PC-9 (cell line): ENCODE results near the gene SHC3. TPM values are rescaled to one million over a fixed set of nuclear protein-coding genes. Genes with fewer than 3 reads are reported as not detected.

Source experiments
- BruUV-seq: library from RNA; stranded (reverse); fragments of 400-500 nt; replicated peaks from 2 replicates; lab custom pipeline; 2021; lab: Mats Ljungman, UMichigan
- CTCF ChIA-PET: fragments of 300-600 bp; sonication (Branson Sonifier 250); formaldehyde crosslinking; loops from one replicate; lab custom pipeline; 2022; ENCODE audit warnings: antibody characterized with exemption; lab: Charles Lee
- POLR2A ChIA-PET: fragments of 300-600 bp; sonication (Branson Sonifier 250); formaldehyde crosslinking; loops from one replicate; lab custom pipeline; 2022; ENCODE audit warnings: antibody characterized with exemption; ENCODE audit not compliant: unreplicated experiment; lab: Charles Lee
- DNase-seq, 2 experiments: peaks; one replicate each; pipeline versions ENCODE4 v3.0.0 to v3.0.0-alpha.2; 2015 to 2022; ENCODE audit warnings: mixed read lengths in 1 of 2
- H2AFZ ChIP-seq: fragments of 200-600 bp; sonication (generic); 2 replicates; pipeline ENCODE4 v1.8.1; 2017; ENCODE audit warnings: antibody characterized with exemption
- H3F3A ChIP-seq: fragments of 200-600 bp; sonication (generic); 2 replicates; pipeline ENCODE4 v1.8.1; 2017; ENCODE audit warnings: antibody characterized with exemption, mild to moderate bottlenecking, low read depth; ENCODE audit not compliant: insufficient read depth
- H3K27ac ChIP-seq: fragments of 200-600 bp; sonication (generic); 2 replicates; pipeline ENCODE4 v1.6.1; 2016; ENCODE audit warnings: mixed run types
- H3K27me3 ChIP-seq: fragments of 200-600 bp; sonication (generic); 2 replicates; pipeline ENCODE4 v1.6.1; 2016; ENCODE audit warnings: low read depth, mixed run types; ENCODE audit not compliant: insufficient read depth
- H3K36me3 ChIP-seq: fragments of 200-600 bp; sonication (generic); 2 replicates; pipeline ENCODE4 v1.6.1; 2016; ENCODE audit warnings: low read depth, mixed run types
- H3K4me1 ChIP-seq: fragments of 200-600 bp; sonication (generic); replicated peaks from 2 replicates; pipeline ENCODE4 v1.6.1; 2016; ENCODE audit warnings: mixed run types; ENCODE audit not compliant: insufficient read depth
- H3K4me2 ChIP-seq: fragments of 200-600 bp; sonication (generic); 2 replicates; pipeline ENCODE4 v1.6.1; 2017; ENCODE audit warnings: mixed run types
- H3K4me3 ChIP-seq: fragments of 200-600 bp; sonication (generic); 2 replicates; pipeline ENCODE4 v1.6.1; 2016; ENCODE audit warnings: mixed run types
- H3K79me2 ChIP-seq: fragments of 200-600 bp; sonication (generic); 2 replicates; pipeline ENCODE4 v1.6.1; 2017; ENCODE audit warnings: low read depth, mixed run types
- H3K9me2 ChIP-seq: fragments of 200-600 bp; sonication (generic); 2 replicates; pipeline ENCODE4 v1.8.1; 2017; ENCODE audit warnings: mild to moderate bottlenecking; ENCODE audit not compliant: insufficient read depth
- H3K9me3 ChIP-seq: fragments of 200-600 bp; sonication (generic); 2 replicates; pipeline ENCODE4 v1.8.1; 2016; ENCODE audit warnings: low read depth; ENCODE audit not compliant: insufficient read depth
- H4K20me1 ChIP-seq: fragments of 200-600 bp; sonication (generic); 2 replicates; pipeline ENCODE4 v1.8.1; 2017; ENCODE audit not compliant: insufficient read depth
- CTCF ChIP-seq: fragments of 200-600 bp; sonication (generic); conservative IDR thresholded peaks from 2 replicates; pipeline ENCODE4 v1.6.1; 2017; ENCODE audit warnings: mixed run types, antibody characterized with exemption, mild to moderate bottlenecking, moderate library complexity
- EZH2 ChIP-seq: fragments of 200-600 bp; sonication (generic); IDR thresholded peaks from 2 replicates; pipeline ENCODE4 v1.8.0; 2017; ENCODE audit warnings: antibody characterized with exemption, low read depth
- intact Hi-C: fragments of 100-400 bp; cut with micrococcal nuclease; formaldehyde crosslinking; loops from one replicate; pipeline ENCODE4 v1.10.0; 2022; ENCODE audit not compliant: unreplicated experiment
- total RNA-seq: library from RNA; stranded (reverse); gene quantifications from 2 replicates; pipeline ENCODE4 v1.2.3, GENCODE V29; 2021

The SHC3 gene
- total RNA-seq, 1 experiment from 2014 or later: 15.9 TPM

- 0 out of 2 replicates have a peak, but pooled peaks cover 2% of the 10 kb centered on the region for H3K9me3 ChIP-seq
- H3K9me2 ChIP-seq: no peaks in the 10 kb centered on the region
- ChIA-PET CTCF (no interaction called here), POLR2A (no interaction called here)
- TF ChIP-seq EZH2 (no peak), CTCF (no peak)
- H3K79me2 ChIP-seq: no peaks in the 10 kb centered on the region
- H3K27me3 ChIP-seq: no peaks in the 10 kb centered on the region
- BruUV-seq: no TSS peak
- no peaks in the 10 kb centered on the region for H4K20me1 ChIP-seq
- no peak overlapping the region for H3K4me2 ChIP-seq
- H2AFZ ChIP-seq: no peak overlapping the region
- DNase-seq: no peak
- H3K4me3 ChIP-seq: no peak overlapping the region
- H3K4me1 ChIP-seq: no peaks in the 10 kb centered on the region
- intact Hi-C loops: no loop called here
- no peaks in the 10 kb centered on the region for H3K36me3 ChIP-seq
- no peaks in the 10 kb centered on the region for H3F3A ChIP-seq
- no peak overlapping the region for H3K27ac ChIP-seq
These were observed 139.5 kb downstream of the SHC3 start for GRCh38 chr9:89039104-89039465.

GRCh38 chr9:89038382-89039103 is 140.1 kb downstream of the SHC3 start:
- TF ChIP-seq CTCF (no peak), EZH2 (no peak)
- CTCF ChIA-PET: no interaction called here
- POLR2A ChIA-PET: no interaction called here
- Histone ChIP-seq H3K27me3 (no peaks in the 10 kb centered on the region), H3K79me2 (no peaks in the 10 kb centered on the region), H3K4me1 (no peaks in the 10 kb centered on the region), H3K4me3 (no peak overlapping the region), H3K9me3 (0 out of 2 replicates have a peak, but pooled peaks cover 2% of the 10 kb centered on the region), H3F3A (no peaks in the 10 kb centered on the region), H2AFZ (no peak overlapping the region), H4K20me1 (no peaks in the 10 kb centered on the region), H3K4me2 (no peak overlapping the region), H3K9me2 (no peaks in the 10 kb centered on the region), H3K36me3 (no peaks in the 10 kb centered on the region), H3K27ac (no peak overlapping the region)
- BruUV-seq: no TSS peak
- DNase-seq: peak in 1 of 2 experiments; percentile 43
- intact Hi-C loops: no loop called here

- H3K9me3 ChIP-seq: 0 out of 2 replicates have a peak, but pooled peaks cover 2% of the 10 kb centered on the region
- no peak for DNase-seq
- no peak for TF ChIP-seq EZH2
- TF ChIP-seq CTCF: no peak
- intact Hi-C loops: no loop called here
- H3K27ac ChIP-seq: no peak overlapping the region
- H3K9me2 ChIP-seq: no peaks in the 10 kb centered on the region
- H4K20me1 ChIP-seq: no peaks in the 10 kb centered on the region
- BruUV-seq: no TSS peak
- H3K4me2 ChIP-seq: no peak overlapping the region
- CTCF ChIA-PET: no interaction called here
- POLR2A ChIA-PET: no interaction called here
- H3K36me3 ChIP-seq: no peaks in the 10 kb centered on the region
- no peaks in the 10 kb centered on the region for H3K4me1 ChIP-seq
- no peak overlapping the region for H3K4me3 ChIP-seq
- H3F3A ChIP-seq: no peaks in the 10 kb centered on the region
- no peaks in the 10 kb centered on the region for H3K79me2 ChIP-seq
- H2AFZ ChIP-seq: no peak overlapping the region
- no peaks in the 10 kb centered on the region for H3K27me3 ChIP-seq
These were observed 140.7 kb downstream of the SHC3 start for GRCh38 chr9:89037891-89038290.
